ENCODE measurements around the gene CDK6. TPM values are rescaled to one million over a fixed set of nuclear protein-coding genes. Genes with fewer than 3 reads are reported as not detected.
A peak's percentile ranks its signal among the peaks of the same experiment; 100 is the strongest.

Gene CDK6
- total and polyA plus RNA-seq, 2 experiments from 2014 or later: 7.4 to 23.7 TPM

DNA sequence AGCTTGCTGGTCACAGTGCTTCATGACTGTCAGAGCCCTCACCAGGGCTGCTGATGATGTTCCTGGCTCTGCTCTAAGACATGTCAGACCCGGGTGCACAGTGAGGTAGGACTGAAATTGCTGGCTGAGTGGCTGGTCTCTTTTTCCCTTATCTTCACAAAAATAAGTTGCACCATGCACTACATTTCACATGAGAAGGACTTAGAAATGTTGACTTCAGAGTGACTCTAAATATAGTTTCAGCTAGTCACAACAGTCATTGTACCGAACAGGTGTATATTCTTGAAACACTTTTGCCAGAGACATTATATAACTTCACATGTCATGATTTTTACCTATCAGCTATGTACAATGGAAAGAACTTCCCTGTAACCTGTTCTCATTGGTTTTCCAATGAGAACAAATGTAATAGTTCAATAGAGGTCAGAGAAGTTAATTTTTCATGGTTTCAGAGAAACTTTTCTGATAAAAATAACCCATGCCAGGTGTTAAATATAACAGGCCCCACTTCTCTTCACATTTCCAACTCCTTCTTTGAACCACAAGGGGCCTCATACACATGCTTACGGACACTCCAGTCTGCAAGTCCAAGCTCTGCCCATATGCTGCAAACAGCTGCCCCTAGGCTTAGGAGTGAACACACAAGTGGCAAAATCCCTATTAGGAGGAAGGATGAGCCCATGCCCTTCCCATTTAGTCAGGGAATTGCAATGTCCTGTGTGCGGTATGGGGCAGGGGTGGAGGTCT, 115.6 kb downstream of the CDK6 start:
- peaks cover 34% of the 10 kb centered on the region for H3K4me1 Mint-ChIP-seq

DNA sequence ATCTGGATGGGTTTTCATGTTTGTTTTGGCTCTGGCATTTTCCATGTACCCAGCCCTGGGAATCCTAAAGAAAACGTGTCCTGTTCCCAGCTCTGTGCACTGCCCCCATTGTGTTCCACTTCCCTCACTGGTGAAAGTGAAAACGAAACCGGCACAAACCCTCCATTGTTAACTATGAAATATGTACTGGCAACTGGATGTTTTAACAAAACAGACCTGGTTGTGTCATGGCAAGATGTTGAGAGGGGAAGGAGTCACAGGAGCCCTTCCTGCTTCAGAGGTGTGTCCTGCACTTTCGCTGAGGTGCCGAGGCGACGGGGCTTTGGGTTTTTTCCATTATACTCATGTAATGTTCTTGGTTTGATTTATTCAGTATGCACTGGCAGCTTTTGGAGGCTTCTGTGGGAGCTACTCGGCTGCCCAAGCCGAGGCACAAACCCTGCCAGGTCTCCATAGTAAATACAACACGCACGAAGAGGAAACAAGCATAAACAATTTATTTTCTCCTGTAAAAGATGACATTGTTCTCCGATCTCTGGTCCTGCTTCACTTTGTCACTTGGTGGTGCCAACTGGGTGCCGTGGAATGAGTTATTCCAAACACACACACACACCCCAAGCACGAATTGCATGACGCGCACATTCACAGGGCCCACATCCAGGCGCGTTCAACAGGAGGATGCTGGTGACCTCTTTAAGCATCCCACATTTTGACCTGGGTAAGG, 118.2 kb downstream of the CDK6 start:
- Mint-ChIP-seq H3K9me3 (no peaks in the 10 kb centered on the region), H3K36me3 (ENCODE audit: low read depth) (no peaks in the 10 kb centered on the region), H3K4me1 (peaks cover 15% of the 10 kb centered on the region; the same call in 2 of the 3 replicates), H3K27me3 (ENCODE audit: insufficient read depth, low read depth, poor library complexity) (peaks cover 4% of the 10 kb centered on the region), H3K27ac (no peak overlapping the region), H3K4me3 (no peak overlapping the region)
- Histone ChIP-seq H3K36me3 (ENCODE audit: insufficient read depth) (no peaks in the 10 kb centered on the region), H2AFZ (no peak overlapping the region), H3K4me2 (no peak overlapping the region), H3F3A (replicated peaks; ENCODE audit: low read depth) (no peaks in the 10 kb centered on the region), H3K27me3 (ENCODE audit: insufficient read depth) (no peaks in the 10 kb centered on the region), H3K4me1 (ENCODE audit: insufficient read depth) (peaks cover 4% of the 10 kb centered on the region; the same call in 1 of the 2 replicates), H3K27ac (ENCODE audit: low read depth) (no peak overlapping the region), H3K9me2 (ENCODE audit: insufficient read depth) (no peaks in the 10 kb centered on the region), H3K4me3 (no peak overlapping the region), H3K79me2 (replicated peaks; ENCODE audit: insufficient read depth) (no peaks in the 10 kb centered on the region), H4K20me1 (replicated peaks; ENCODE audit: insufficient read depth) (no peaks in the 10 kb centered on the region)
- DNase-seq (ENCODE audit: low spot score): no peak
- no peak for ATAC-seq
- TF ChIP-seq, protein P1, sequence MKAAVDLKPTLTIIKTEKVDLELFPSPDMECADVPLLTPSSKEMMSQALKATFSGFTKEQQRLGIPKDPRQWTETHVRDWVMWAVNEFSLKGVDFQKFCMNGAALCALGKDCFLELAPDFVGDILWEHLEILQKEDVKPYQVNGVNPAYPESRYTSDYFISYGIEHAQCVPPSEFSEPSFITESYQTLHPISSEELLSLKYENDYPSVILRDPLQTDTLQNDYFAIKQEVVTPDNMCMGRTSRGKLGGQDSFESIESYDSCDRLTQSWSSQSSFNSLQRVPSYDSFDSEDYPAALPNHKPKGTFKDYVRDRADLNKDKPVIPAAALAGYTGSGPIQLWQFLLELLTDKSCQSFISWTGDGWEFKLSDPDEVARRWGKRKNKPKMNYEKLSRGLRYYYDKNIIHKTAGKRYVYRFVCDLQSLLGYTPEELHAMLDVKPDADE (IDR thresholded peaks at IDR 0.05): no peak
- no peak for TF ChIP-seq EZH2 (IDR thresholded peaks at IDR 0.05; ENCODE audit: low read depth, unreplicated experiment)
- TF ChIP-seq ZNF114 (CRISPR knock-in tag; IDR thresholded peaks at IDR 0.05): no peak
- TF ChIP-seq EZH2phosphoT487 (IDR thresholded peaks at IDR 0.05; ENCODE audit: unreplicated experiment): no peak
- TF ChIP-seq POLR2AphosphoS5 (IDR thresholded peaks at IDR 0.05; ENCODE audit: low read depth): no peak
- TF ChIP-seq NANOG (IDR thresholded peaks at IDR 0.05; ENCODE audit: borderline replicate concordance): no peak
- no peak for TF ChIP-seq ZNF331 (CRISPR knock-in tag; IDR thresholded peaks at IDR 0.05; ENCODE audit: low read depth)
- no peak for TF ChIP-seq STAT1 (IDR thresholded peaks at IDR 0.05; ENCODE audit: unreplicated experiment)
- TF ChIP-seq, protein P2, sequence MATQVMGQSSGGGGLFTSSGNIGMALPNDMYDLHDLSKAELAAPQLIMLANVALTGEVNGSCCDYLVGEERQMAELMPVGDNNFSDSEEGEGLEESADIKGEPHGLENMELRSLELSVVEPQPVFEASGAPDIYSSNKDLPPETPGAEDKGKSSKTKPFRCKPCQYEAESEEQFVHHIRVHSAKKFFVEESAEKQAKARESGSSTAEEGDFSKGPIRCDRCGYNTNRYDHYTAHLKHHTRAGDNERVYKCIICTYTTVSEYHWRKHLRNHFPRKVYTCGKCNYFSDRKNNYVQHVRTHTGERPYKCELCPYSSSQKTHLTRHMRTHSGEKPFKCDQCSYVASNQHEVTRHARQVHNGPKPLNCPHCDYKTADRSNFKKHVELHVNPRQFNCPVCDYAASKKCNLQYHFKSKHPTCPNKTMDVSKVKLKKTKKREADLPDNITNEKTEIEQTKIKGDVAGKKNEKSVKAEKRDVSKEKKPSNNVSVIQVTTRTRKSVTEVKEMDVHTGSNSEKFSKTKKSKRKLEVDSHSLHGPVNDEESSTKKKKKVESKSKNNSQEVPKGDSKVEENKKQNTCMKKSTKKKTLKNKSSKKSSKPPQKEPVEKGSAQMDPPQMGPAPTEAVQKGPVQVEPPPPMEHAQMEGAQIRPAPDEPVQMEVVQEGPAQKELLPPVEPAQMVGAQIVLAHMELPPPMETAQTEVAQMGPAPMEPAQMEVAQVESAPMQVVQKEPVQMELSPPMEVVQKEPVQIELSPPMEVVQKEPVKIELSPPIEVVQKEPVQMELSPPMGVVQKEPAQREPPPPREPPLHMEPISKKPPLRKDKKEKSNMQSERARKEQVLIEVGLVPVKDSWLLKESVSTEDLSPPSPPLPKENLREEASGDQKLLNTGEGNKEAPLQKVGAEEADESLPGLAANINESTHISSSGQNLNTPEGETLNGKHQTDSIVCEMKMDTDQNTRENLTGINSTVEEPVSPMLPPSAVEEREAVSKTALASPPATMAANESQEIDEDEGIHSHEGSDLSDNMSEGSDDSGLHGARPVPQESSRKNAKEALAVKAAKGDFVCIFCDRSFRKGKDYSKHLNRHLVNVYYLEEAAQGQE (IDR thresholded peaks at IDR 0.05; ENCODE audit: unreplicated experiment): no peak
- no peak for TF ChIP-seq CREB1 (CRISPR knock-in tag; IDR thresholded peaks at IDR 0.05; ENCODE audit: low read depth)
- no peak for TF ChIP-seq JUNB (IDR thresholded peaks at IDR 0.05; ENCODE audit: unreplicated experiment)

More for the DNA sequence above, 115.6 kb downstream of the CDK6 start:
- Histone ChIP-seq H3K4me1 (ENCODE audit: insufficient read depth) (peaks cover 12% of the 10 kb centered on the region), H3K4me3 (no peak overlapping the region), H4K20me1 (replicated peaks; ENCODE audit: insufficient read depth) (no peaks in the 10 kb centered on the region), H3K36me3 (ENCODE audit: insufficient read depth) (no peaks in the 10 kb centered on the region), H3F3A (replicated peaks; ENCODE audit: low read depth) (no peaks in the 10 kb centered on the region), H3K27ac (ENCODE audit: low read depth) (no peak overlapping the region), H3K4me2 (no peak overlapping the region), H3K27me3 (ENCODE audit: insufficient read depth) (no peaks in the 10 kb centered on the region), H3K79me2 (replicated peaks; ENCODE audit: insufficient read depth) (no peaks in the 10 kb centered on the region), H2AFZ (no peak overlapping the region), H3K9me2 (ENCODE audit: insufficient read depth) (no peaks in the 10 kb centered on the region)
- H3K27me3 Mint-ChIP-seq (ENCODE audit: insufficient read depth, low read depth, poor library complexity): peaks cover 4% of the 10 kb centered on the region
- ATAC-seq (no peak), DNase-seq (ENCODE audit: low spot score) (no peak)
- no peak overlapping the region for H3K4me3 Mint-ChIP-seq
- TF ChIP-seq EZH2 (IDR thresholded peaks at IDR 0.05; ENCODE audit: low read depth, unreplicated experiment): no peak
- TF ChIP-seq ZNF331 (CRISPR knock-in tag; IDR thresholded peaks at IDR 0.05; ENCODE audit: low read depth): no peak
- TF ChIP-seq, protein P3, sequence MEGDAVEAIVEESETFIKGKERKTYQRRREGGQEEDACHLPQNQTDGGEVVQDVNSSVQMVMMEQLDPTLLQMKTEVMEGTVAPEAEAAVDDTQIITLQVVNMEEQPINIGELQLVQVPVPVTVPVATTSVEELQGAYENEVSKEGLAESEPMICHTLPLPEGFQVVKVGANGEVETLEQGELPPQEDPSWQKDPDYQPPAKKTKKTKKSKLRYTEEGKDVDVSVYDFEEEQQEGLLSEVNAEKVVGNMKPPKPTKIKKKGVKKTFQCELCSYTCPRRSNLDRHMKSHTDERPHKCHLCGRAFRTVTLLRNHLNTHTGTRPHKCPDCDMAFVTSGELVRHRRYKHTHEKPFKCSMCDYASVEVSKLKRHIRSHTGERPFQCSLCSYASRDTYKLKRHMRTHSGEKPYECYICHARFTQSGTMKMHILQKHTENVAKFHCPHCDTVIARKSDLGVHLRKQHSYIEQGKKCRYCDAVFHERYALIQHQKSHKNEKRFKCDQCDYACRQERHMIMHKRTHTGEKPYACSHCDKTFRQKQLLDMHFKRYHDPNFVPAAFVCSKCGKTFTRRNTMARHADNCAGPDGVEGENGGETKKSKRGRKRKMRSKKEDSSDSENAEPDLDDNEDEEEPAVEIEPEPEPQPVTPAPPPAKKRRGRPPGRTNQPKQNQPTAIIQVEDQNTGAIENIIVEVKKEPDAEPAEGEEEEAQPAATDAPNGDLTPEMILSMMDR (conservative IDR thresholded peaks at IDR 0.05; ENCODE audit: low read depth in 2 of 2): 0 out of 4 replicates have a peak, but pooled peaks of 1 of the 2 experiments have one; percentile 14
- no peak for TF ChIP-seq POLR2AphosphoS5 (IDR thresholded peaks at IDR 0.05; ENCODE audit: low read depth)
- TF ChIP-seq NANOG (IDR thresholded peaks at IDR 0.05; ENCODE audit: borderline replicate concordance): no peak
- H3K36me3 Mint-ChIP-seq (ENCODE audit: low read depth): peaks cover 6% of the 10 kb centered on the region
- no peaks in the 10 kb centered on the region for H3K9me3 Mint-ChIP-seq
- no peak overlapping the region for H3K27ac Mint-ChIP-seq
